ENCODE measurements around the gene SFTPA1.
"Not testable (repeated sequence)": the region's sequence is repeated elsewhere in the genome, so short reads cannot be mapped to it uniquely, and the experiment has no call there.

SFTPA1 gene
- 0 to 0.99 (median 0) reads per million in 17 experiments for total RNA-seq

DNA sequence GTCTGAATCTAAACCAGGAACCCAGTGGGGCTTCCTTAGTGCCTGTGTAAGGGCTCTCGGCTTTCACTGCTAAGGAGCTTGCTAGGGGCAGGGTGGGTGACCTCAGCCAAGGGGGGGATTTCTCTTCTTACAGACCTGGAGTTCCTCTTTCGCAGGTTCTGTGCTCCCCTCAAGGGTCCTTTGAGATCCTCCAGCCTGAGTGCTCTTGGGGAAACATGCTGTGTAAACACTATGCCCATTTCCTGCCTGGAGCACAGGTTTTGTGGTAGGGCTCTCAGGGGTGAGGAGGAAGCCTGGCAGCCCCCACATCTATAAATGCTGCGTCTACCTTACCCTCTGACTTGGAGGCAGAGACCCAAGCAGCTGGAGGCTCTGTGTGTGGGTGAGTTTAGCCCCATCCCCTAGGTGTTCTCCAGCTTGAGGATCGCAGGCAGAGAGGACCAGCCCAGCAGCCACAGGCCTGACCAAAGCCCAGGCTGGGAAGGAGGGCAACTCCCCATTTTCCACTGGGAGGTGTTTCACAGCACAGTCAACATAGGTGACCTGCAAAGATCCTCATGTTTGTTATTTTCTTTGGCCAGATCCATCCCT lies at the start of gene SFTPA1:
Gene SFTPA1 (plus strand): TSS at position 339 of the 591 bp plus-strand sequence. CDS start 887 bp downstream, outside the sequence.
- no peak for DNase-seq

- no peak for DNase-seq
Measured at GRCh38 chr10:79561257-79561656, 49.5 kb upstream of the SFTPA1 start.

GRCh38 chr10:79562135-79562756 lies 48.5 kb upstream of the SFTPA1 start:
- DNase-seq, result peak; percentile 60 to 84 (median 75)

- peak; percentile 13 to 45 (median 22) for DNase-seq
Measured at GRCh38 chr10:79563426-79563825, 47.3 kb upstream of the SFTPA1 start.

DNA sequence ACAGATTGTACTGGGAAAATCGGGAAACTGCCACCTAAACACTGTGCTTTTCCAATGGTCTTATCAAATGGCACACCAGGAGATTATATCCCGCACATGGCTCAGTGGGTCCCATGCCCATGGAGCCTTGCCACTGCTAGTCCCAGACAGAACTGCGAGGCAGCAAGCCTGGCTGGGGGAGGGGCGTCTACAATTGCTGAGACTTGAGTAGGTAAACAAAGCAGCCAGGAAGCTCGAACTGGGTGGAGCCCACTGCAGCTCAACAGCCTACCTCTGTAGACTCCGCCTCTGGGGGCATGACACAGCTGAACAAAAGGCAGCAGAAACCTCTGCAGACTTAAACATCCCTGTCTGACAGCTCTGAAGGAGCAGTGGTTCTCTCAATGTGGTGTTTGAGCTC lies 40.1 kb upstream of the SFTPA1 start:
- not testable (repeated sequence) for DNase-seq

DNA sequence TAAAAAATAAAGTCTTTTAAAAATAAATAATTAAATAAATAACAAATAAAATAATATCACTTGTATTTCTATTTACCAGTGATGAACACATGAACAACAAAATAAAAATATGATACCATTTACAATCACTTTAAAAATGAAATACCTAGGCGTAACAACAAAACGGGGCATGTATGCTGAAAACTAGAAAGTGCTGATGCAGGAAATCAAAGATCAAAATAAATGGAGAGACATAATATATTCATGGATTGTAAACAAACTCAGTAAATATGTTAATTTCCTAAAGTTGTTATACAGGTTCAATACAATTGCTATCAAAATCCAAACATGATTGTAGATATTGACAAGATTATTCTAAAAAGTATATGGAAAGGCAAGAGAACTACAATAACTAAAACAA lies 31.4 kb upstream of the SFTPA1 start:
- no peak for DNase-seq

DNA sequence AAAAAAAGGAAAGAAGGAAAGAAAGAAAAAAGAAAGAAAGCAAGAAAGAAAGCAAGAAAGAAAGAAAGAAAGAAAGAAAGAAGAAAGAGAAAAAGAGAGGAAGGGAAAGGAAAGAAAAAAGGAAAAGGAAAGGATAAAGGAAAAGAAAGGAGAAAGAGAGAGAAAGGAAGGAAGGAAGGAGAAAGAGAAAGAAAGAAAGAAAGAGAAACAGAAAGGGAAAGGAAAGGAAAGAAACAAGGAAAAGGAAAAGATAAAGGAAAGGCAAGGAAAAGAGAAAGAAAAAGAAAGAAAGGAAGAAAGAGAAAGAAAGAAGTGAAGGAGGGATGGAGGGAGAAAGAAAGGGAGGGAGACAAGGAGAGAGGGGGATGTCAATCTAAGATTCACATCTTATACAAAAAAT lies 29.7 kb upstream of the SFTPA1 start:
- DNase-seq, result no peak

DNA sequence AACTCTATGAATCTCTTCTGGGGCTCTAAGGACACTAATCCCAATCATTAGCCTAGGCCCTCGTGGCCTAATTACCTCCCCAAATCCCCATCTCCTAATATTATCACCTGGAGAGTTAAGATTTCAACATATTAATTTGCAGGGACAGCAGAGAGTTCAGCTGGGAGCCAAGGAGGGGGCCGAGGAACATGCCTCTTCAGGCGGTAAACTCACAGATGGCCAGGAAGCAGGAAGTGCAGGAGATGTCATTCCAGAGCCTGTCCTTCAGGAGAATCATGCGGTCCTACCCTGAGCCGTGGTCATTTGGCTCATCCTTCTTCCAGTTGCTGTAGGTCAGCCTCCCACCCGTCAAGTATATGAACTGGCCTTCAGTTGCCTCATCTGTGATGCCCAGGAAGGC lies 28.6 kb upstream of the SFTPA1 start:
- DNase-seq, result no peak

DNA sequence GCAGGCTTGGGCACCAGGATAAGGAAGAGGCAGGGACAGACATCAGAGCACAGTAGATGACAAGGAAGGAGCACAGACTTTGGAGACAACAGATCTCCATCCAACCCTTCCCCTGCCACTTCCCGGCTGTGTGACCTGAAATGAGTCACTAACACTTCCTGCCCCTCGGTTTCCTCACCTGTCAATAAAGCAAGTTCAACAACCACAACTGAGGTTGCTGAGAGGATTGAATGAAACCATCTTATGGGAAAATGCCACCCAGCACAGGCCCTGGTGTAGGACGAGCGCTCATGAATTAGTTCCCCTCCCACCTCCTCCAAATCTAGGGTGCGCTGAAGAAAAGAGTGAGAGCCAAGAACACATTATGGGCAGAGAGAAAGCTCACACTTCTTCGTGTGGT lies 27.8 kb upstream of the SFTPA1 start:
- not testable (repeated sequence) for DNase-seq

- no peak for DNase-seq
Measured at GRCh38 chr10:79583488-79584024, 27.2 kb upstream of the SFTPA1 start.

DNA sequence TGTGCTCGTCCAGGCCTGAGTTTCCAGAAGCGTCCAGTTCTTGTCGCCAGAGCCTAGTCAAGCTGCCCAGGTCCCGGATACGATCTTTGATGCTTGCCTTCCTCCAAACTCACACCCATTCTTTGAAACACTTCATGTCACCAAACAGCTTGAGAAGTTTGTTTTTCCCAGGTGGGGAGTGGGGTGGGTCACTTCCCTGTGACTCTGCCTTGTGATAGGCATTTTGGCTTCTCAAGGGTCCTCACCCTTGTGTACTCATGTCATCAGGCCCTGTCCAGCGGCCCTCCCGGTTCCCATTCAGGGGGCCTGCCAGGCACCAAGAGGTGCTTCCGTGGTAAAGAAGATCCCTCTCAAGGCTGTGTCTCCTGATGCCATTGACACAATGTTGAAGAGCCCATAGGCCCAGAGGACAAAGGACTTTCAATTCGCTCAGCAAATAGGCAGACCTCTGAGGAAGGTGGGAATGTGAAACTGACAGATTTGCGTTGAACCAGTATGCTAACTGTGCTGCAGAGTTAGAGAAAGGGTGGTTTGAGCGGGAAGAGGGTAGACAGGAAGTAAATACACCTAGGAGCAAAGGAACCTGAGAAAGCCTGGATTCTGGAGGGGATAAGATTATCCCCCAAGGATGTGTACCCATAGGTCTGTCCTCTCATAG lies 24.7 kb upstream of the SFTPA1 start:
- DNase-seq, result no peak

- DNase-seq, result no peak
Measured at GRCh38 chr10:79586933-79587332, 23.8 kb upstream of the SFTPA1 start.

GRCh38 chr10:79588800-79589199 lies 21.9 kb upstream of the SFTPA1 start:
- peak; percentile 9 to 35 (median 22) for DNase-seq

- DNase-seq, result no peak
Measured at GRCh38 chr10:79593377-79593776, 17.4 kb upstream of the SFTPA1 start.

- DNase-seq, result not testable (repeated sequence)
Measured at GRCh38 chr10:79594565-79594964, 16.2 kb upstream of the SFTPA1 start.

GRCh38 chr10:79595510-79595909 lies 15.2 kb upstream of the SFTPA1 start:
- DNase-seq, result no peak

DNA sequence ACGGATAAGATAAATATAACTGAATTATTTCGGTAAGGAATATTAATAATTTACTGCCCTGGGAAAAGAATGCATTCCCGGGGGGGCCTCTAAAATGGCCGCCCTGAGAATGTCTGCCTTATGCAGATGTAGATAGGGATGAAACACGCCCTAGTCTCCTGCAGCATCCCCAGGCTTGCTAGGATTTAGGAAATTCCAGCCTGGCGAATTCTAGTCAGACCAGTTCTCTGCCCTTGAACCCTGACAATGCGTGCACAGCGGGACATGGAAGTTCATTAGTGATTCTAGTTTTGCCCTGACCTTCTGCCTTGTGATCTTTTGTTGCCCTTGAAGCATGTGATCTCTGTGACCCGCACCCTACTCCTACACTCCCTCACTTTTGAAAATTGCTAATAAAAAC lies 11.1 kb upstream of the SFTPA1 start:
- DNase-seq, result not testable (repeated sequence)

- no peak for DNase-seq
Measured at GRCh38 chr10:79601939-79602338, 8.8 kb upstream of the SFTPA1 start.

- DNase-seq, result no peak
Measured at GRCh38 chr10:79602953-79603352, 7.8 kb upstream of the SFTPA1 start.

DNA sequence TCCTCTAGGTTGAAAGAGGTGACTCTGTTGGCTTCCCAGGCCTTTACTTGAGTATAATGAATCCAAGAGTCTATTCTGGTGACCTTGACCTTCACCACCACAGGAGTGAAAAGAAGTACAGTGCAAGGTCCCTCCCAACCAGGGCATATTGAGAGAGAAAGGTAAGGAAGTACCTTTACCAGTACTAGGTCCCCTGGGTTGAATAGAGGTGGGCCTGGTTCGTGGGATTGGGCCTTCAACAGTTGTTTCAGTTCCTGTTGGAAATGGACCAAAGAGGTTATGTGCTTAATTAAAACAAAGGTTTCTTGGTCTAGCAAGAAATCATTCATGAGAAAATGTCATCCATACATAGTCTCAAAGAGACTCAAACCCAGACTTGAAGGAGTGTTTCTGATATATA lies 6.4 kb upstream of the SFTPA1 start:
- no peak for DNase-seq

- no peak for DNase-seq
Measured at GRCh38 chr10:79605308-79605707, 5.4 kb upstream of the SFTPA1 start.

DNA sequence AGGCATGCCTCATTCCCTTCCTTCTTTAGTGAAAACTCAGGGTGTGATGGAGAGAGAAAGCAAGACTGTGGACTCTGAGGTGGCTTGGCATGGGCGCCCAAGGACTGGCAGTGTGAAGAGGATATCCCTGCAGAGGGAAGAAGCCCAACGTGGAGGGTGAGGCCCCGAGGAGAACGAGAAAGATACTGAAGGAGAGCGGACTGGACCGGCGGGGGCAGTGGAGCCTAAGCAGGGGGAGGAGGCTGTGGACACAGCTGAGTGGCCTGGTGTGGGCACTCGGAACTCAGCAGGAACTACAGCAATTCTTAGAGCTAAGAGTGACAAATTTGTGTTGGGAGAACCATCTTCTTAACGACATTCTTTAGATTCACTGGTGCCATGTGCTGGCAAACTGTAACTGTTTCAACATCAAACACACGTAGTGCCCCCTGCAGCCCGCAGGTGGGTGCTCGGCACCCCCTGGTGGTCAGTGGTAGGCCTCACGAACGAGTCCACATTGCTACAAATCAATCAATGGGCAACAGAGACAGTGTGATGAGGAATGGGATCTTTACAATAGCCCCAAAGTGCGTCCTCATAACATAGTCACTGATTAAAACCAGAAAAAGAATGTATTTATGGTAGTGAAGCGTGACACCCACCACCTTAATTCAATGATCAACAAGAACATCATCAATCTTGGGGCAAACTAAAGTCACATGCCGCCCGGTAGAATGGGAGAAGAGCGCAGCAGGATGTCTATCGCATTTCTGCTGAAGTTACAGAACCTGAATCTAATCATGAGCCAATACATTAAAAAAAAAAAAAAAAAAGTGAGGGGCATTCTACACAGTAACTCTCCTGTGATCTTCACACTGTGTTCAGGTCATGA lies 2.0 kb upstream of the SFTPA1 start:
- DNase-seq, result peak; percentile 40 to 71 (median 50)
